ENCODE results near the gene ZNF516.

- TF ChIP-seq CTCF (IDR thresholded peaks at IDR 0.05) (no peak), POLR2A (IDR thresholded peaks at IDR 0.05) (no peak)
Observed at GRCh38 chr18:76465630-76466409, 29.2 kb downstream of the ZNF516 start.
